GM19438 (cell line): ENCODE measurements around the gene ALDOB.

ENCODE experiments used
- ATAC-seq: cut with Tn5 transposase; IDR thresholded peaks from one replicate; pipeline ENCODE4 v1.9.1; 2021; ENCODE audit warnings: low read depth; ENCODE audit not compliant: unreplicated experiment

The ALDOB gene

GRCh38 chr9:101435601-101436079 is at the start of gene ALDOB:
Gene ALDOB, minus strand, starts transcription at chr9:101435774. Its CDS starts 4,887 bp downstream, at chr9:101430887.
- no peak for ATAC-seq

GRCh38 chr9:101484046-101484445 is 48.5 kb upstream of the ALDOB start:
- ATAC-seq: no peak

GRCh38 chr9:101481261-101481660 is 45.7 kb upstream of the ALDOB start:
- ATAC-seq: no peak

DNA sequence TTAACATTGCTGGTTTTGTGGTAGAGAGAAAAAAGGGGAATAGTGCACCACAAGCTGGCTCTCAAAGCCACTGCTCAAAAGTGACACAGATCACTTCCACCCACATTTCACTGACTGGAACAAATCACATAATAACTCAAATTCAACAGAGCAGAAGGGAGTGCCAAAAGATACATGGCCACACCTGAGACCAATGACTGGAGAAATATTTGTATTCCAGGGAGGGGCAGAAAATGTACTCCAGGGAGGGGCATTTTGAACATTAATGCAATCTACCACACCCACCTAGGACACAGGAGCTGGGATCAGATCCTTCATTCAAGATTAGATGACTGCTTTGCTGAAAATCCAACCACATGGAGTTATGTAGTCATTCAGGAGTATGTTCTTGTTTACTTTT is 44.8 kb upstream of the ALDOB start:
- no peak for ATAC-seq

DNA sequence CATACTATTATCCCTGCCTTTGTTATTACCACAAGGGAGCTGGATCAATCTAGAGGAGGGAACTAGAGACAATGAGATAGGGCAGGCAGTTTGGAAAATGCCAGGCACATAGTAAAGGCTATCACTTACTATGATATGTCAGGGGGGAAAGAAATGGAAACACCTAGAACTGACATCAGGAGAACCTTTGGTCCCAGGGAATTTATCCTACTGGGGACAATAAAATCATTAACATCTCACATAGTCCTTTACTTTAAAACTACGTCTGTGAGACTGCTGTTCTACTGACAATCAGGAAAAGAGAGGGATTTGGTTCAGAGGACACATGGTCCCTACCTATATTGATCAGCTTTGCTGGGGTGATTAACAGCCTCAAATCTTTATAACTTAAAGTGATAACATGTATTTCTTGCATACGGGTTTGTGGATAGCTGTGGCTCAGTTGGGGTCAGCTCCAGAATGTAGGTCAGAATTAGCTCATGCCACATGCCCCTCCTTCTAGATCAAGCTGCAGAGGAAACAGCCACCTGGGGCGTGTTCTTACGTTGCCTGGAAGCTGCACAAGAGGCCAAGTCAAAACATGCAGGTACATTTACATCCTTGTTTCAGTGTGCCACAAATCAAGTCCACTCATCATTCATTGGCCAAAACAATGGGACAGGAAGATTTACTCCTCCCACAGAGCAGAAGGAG is 43.9 kb upstream of the ALDOB start:
- ATAC-seq: no peak

- ATAC-seq: no peak
Measured at GRCh38 chr9:101478906-101479305, 43.3 kb upstream of the ALDOB start.

- ATAC-seq: no peak
Measured at GRCh38 chr9:101478444-101478843, 42.9 kb upstream of the ALDOB start.

GRCh38 chr9:101477736-101478135 is 42.2 kb upstream of the ALDOB start:
- no peak for ATAC-seq

- no peak for ATAC-seq
Measured at GRCh38 chr9:101477214-101477613, 41.6 kb upstream of the ALDOB start.

DNA sequence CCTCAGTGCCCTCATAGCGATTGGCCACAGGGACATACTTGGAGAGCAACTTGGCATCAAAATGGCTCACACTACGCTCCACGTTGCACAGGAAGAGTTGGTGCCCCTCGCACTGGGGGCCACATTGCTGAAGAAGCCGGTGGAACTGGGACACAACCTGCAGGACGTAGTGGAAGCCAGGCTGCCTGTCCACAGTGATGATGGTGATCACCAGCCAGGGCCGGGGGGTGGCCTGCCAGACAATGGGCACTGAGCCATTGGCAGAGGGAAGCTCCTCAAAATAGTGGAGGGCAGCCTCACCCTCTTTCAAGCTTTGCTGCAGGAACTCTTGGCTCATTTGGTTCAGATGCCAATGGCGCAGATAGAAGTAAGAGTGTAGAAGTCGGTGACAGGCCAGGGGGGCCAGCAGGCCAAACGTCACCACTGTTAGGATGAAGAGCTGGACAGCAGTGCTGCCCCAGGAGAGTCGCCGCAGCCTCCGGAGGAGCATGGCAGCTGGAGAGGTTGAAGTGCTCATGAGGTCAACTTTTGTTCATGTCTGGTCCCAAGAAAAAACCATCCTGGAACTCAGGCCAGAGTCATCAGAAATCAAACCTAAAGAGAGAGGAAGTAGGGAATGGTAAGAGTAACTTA is 41.1 kb upstream of the ALDOB start:
- ATAC-seq: no peak

GRCh38 chr9:101472891-101473290 is 37.3 kb upstream of the ALDOB start:
- no peak for ATAC-seq

- no peak for ATAC-seq
Measured at GRCh38 chr9:101470929-101471328, 35.4 kb upstream of the ALDOB start.

DNA sequence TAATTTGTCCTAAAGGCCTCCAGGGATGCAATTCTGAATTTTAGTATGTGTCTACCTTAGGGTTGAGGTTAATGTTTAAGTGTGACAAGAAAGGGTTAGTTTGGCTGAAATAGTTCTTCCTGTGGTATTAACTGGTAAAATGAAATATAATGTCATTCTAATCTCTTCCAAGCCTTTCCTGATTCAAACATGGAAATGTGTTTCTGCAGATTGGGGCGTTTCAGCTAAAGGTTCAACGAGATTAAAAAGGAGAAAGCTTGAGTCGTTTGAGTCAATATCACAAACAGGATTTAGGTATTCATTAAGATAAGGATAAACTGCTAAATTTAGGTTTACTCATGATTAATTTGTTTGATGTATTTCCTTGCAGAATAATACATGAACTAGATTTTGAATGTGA is 34.4 kb upstream of the ALDOB start:
- ATAC-seq: no peak

DNA sequence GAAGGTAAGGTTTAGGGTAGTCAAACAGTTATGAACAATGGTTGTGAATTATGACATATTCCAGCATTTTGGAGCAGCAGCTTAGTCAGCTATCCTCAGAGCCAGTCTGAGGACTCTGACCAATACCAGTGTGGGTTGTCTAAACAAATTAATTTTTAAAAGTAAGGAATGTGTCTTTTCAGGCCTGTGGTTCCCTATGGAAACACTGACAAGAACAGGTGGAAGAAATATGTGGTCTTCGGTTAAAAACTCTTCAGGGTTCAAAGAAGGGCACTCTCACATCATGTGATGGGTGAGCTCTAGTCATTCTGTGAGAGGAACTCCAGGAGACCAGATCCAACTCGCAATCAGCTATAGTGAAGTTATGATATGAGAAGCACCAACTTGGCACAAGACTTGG is 33.5 kb upstream of the ALDOB start:
- no peak for ATAC-seq

DNA sequence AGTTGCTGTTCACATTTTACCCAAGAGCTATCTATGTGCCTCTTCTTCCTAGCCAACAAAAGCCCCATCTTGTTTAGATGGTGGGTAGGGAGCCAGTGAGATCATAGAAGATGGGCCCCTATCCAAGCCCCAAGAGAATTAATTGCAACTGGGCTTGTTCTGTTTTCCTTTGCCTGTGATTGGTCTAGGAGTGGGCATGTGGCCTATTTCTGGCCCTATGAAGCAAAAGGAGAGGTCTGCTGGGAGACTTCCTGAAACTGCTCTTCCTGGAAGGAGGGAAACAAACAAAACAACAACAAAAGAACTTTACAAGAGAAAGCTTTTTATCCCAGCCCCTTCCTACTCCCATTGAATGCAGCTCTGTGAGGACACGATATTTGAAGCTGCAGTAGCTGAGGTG is 32.5 kb upstream of the ALDOB start:
- ATAC-seq: no peak

GRCh38 chr9:101467690-101468089 is 32.1 kb upstream of the ALDOB start:
- ATAC-seq: no peak

DNA sequence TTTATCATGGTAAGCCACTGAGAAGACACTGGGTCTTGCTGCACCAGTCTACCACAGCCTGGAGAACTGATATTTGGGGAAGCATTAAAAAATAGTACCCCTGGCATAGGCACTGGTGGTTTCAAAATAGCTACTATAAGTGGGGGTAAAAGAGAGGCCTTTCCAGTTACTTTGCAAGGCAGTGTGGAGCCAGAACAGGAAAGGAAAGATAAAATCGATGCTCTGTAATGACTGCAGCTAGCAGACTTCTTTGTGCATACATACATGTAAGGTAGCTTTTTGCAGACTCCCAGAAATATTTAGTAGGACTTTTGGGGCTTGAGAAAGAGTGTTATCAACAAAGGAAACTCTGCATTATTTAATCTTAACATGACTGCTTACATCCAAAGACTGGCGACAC is 31.3 kb upstream of the ALDOB start:
- no peak for ATAC-seq

DNA sequence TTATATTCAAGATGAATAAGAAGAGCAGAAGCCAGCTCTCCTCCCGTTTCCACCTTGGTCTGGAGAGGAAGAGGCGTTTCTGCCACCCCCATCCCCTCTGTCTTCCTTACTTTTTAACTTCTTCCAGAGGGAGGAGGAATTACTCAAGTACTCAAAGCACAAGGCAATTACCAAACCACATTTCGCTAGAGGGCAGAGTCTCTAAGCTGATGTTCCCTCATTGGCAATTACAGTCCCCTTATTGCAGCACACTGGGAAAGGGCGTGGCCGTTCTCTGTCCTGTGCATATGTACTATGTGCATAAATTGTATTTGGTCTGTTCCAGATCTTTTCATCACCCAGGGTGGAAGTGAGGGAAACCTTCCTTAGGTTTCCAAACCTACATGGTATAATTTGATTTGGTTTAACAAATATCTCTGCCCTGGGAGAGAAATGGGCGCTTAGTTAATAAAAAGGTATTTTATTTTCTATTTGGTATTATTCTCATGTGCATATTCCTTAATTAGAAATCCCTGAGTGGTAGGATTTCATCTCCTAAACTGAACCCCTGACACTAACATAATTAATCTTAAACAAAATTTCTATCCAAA is 29.8 kb upstream of the ALDOB start:
- ATAC-seq: no peak

GRCh38 chr9:101463397-101463796 is 27.8 kb upstream of the ALDOB start:
- no peak for ATAC-seq

DNA sequence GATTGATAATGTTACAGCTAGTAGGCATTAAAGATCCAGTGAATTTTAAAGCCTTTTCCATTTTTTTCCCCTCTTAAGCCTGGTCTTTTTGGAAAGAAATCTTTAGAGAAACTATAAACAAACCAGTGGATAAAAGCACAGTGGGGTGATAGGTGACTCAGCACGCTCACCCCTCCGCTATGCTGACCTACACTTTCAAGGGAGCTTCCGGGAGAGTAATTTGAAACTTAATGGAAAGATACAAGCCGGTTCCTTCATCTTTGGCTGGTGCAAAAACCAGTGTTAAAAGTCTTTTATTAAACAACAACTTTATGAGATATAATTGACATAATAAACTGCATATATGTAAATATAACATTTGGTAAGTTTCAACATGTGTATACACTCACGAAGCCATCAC is 27.0 kb upstream of the ALDOB start:
- no peak for ATAC-seq

- ATAC-seq: no peak
Measured at GRCh38 chr9:101460965-101461364, 25.4 kb upstream of the ALDOB start.
